ENCODE data around the gene SGCG.

SGCG gene

DNA sequence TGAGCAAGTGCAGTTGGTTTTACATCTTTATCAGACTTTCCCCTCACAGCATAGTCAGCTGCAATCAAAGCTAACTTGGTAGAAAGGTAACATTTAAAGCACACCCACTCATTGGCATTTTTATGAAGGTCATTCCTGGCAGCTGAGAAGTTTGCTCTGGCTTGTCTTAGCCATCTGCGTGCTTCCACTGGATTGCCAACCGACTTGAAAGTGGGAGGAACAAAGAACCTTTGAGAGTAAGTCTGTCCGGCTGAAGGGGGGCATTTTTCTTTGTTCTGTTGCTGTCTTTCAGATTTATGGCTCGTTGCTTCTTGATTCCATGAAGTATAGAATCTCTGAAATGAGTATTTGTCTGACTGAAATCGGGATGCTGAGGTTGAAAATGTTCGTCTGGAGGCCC lies 149.6 kb downstream of the SGCG start:
- no peak overlapping the region for H3K27ac ChIP-seq
- ChIA-PET POLR2A (ENCODE audit: low non-redundant PET) (no interaction called here), CTCF (interaction anchor here (0.7 kb wide), 1 partner anchor 927 kb away, joined by 5 read pairs; no protein-coding TSS in a partner anchor)
- DNase-seq (ENCODE audit: low spot score), result no peak
- TF ChIP-seq CTCF (conservative IDR thresholded peaks at IDR 0.05; ENCODE audit: low read depth), result no peak

- ChIA-PET CTCF (no interaction called here), POLR2A (ENCODE audit: low non-redundant PET) (no interaction called here)
- no peak for DNase-seq (ENCODE audit: low spot score)
- TF ChIP-seq CTCF (conservative IDR thresholded peaks at IDR 0.05; ENCODE audit: low read depth), result no peak
- no peak overlapping the region for H3K27ac ChIP-seq
Measured at GRCh38 chr13:23339225-23339624, 158.4 kb downstream of the SGCG start.

GRCh38 chr13:23344931-23345595 lies 164.3 kb downstream of the SGCG start:
- CTCF ChIA-PET, result interaction anchor here (0.7 kb wide), 1 partner anchor 62 kb away, joined by 3 read pairs; no protein-coding TSS in a partner anchor
- H3K27ac ChIP-seq, result no peak overlapping the region
- TF ChIP-seq CTCF (conservative IDR thresholded peaks at IDR 0.05; ENCODE audit: low read depth), result no peak

DNA sequence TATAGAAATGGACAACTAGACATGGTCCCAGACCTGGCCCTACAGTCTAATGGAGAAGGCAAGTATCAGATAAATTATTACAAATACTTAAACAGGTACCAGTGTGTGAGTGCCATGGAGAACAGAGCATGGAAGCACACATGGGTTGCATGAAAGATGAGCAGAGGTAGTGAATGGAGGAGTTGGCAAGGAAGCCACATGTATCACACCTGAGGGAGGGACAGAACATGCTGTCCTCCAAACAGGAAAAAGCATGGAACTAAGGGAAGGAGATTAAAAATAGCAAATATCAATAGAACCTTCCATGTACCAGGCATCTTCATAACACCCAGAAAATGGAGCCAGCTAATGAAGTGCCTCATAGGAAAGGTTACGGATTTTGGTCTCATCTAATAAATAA lies 166.8 kb downstream of the SGCG start:
- no peak for TF ChIP-seq CTCF (conservative IDR thresholded peaks at IDR 0.05; ENCODE audit: low read depth)
- no peak for DNase-seq (ENCODE audit: low spot score)
- CTCF ChIA-PET, result no interaction called here
- POLR2A ChIA-PET (ENCODE audit: low non-redundant PET), result no interaction called here
- no peak overlapping the region for H3K27ac ChIP-seq

More at GRCh38 chr13:23344931-23345595, 164.3 kb downstream of the SGCG start:
- DNase-seq (ENCODE audit: low spot score), result no peak
- POLR2A ChIA-PET (ENCODE audit: low non-redundant PET), result no interaction called here

DNA sequence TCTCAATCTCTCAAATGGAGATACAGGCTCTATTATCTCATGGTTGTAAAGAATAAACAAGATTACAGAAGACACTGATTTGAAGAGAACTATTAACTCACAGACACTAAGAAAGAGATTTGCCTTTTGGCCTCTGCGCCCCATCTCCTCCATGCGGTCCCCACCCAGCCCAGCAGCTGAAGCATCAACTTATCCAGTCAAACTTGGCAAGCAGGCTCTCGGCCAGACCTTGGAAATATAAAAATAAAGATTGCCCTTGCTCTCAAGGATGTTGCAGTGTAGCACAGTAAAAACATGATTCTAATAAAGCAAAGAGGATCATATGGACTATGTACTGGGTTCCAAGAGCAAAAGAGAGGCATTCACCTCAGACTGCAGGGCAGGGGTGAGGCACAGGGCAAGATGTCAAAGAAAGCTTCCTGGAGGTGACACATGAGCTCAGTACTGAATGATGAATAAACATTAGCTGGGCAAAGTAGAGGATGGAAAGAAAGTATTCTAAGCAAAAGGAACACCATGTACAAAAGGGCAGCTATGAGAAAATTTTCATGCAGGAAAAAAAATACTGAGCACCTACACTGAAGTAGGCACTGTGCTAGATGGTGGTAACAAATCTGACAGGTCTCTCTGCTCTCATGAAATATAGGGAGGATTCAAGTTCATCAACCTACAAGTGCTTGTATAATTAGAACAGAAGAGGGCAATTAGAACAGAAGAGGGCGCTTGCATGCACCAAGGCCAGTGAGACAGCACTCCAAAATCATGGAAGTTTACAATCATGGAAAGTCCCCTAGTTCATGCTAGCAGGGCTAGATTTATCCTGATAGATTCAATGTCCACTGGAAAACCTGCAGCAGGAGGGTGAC lies 167.7 kb downstream of the SGCG start:
- TF ChIP-seq CTCF (conservative IDR thresholded peaks at IDR 0.05; ENCODE audit: low read depth), result no peak
- DNase-seq (ENCODE audit: low spot score), result no peak
- CTCF ChIA-PET, result no interaction called here
- no peak overlapping the region for H3K27ac ChIP-seq
- POLR2A ChIA-PET (ENCODE audit: low non-redundant PET), result no interaction called here

GRCh38 chr13:23349161-23349897 lies 168.6 kb downstream of the SGCG start:
- CTCF ChIA-PET, result no interaction called here
- no peak for TF ChIP-seq CTCF (conservative IDR thresholded peaks at IDR 0.05; ENCODE audit: low read depth)

More at GRCh38 chr13:23349161-23349897, 168.6 kb downstream of the SGCG start:
- no peak for DNase-seq (ENCODE audit: low spot score)
- no peak overlapping the region for H3K27ac ChIP-seq
- POLR2A ChIA-PET (ENCODE audit: low non-redundant PET), result no interaction called here
